GM18951 (cell line): ENCODE results near the gene ACIN1.
"Not testable (repeated sequence)": the region's sequence is repeated elsewhere in the genome, so short reads cannot be mapped to it uniquely, and the experiment has no call there.

ENCODE experiments used
- POLR2A ChIP-seq: IDR thresholded peaks from 4 replicates; pipeline ENCODE4 v1.6.1; 2011; ENCODE audit warnings: mild to moderate bottlenecking; ENCODE audit not compliant: insufficient read length, insufficient read depth; ENCODE audit errors: extremely low read depth
- in situ Hi-C: fragments of 300-500 bp; cut with MboI; formaldehyde crosslinking; loops from one replicate; pipeline ENCODE4 v1.12.0; 2022; ENCODE audit warnings: low sequenced_read_pairs, mixed read lengths, inconsistent platforms; ENCODE audit not compliant: unreplicated experiment

ACIN1 gene

DNA sequence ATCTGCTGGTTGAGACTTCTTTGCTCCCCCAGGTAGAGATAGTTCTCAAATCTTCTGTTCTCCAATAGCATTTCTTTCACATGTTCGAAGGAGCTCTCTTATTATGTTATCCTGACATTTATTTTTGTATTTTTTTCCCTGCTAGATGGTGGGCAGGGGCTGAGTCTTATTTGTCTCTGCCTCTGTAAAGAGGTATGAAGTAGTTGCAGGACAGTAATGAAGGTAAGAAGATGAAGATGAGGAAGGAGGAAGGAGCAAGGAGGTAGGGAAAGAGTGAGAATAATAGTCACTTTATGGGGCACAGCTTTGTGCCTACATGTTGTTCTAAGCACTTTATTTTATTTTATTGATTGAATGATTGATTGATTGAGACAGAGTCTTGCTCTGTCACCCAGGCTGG is 14.8 kb upstream of the ACIN1 start:
- in situ Hi-C loops = no loop called here
- TF ChIP-seq POLR2A = no peak

DNA sequence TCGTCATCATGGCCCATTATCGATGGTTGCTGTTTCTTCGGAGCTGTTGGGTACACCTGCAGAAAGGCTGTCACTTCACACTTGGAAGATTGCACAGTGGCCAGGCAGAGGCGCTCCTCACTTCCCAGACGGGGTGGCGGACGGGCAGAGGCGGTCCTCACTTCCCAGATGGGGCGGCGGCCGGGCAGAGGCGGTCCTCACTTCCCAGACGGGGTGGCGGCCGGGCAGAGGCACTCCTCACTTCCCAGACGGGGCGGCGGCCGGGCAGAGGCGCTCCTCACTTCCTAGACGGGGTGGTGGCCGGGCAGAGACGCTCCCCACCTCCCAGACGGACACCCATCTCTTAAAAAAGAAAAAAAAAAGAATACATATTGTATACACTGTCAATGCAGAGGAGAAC is 13.2 kb upstream of the ACIN1 start:
- in situ Hi-C loops = not testable (repeated sequence)

DNA sequence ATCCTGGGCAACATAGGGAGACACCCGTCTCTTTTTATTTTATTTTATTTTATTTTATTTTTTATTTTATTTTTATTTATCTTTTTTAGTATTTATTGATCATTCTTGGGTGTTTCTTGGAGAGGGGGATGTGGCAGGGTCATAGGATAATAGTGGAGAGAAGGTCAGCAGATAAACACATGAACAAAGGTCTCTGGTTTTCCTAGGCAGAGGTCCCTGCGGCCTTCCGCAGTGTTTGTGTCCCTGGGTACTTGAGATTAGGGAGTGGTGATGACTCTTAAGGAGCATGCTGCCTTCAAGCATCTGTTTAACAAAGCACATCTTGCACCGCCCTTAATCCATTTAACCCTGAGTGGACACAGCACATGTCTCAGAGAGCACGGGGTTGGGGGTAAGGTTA is 12.7 kb upstream of the ACIN1 start:
- in situ Hi-C loops = not testable (repeated sequence)

DNA sequence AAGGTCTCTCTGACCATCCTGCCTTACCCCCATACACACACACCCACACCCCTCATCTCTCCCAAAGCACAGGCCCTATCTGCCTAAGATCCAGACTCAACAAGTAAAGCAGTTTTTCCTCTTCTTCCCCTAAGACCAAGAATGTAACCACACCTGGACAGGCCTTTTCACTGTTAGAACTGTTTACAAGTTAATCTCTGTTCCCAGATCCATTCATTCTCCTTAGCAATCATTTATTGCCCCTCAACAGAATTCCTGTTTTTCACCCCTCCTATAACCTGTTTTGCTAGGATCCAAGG is 11.8 kb upstream of the ACIN1 start:
- in situ Hi-C loops = no loop called here
- TF ChIP-seq POLR2A = no peak

DNA sequence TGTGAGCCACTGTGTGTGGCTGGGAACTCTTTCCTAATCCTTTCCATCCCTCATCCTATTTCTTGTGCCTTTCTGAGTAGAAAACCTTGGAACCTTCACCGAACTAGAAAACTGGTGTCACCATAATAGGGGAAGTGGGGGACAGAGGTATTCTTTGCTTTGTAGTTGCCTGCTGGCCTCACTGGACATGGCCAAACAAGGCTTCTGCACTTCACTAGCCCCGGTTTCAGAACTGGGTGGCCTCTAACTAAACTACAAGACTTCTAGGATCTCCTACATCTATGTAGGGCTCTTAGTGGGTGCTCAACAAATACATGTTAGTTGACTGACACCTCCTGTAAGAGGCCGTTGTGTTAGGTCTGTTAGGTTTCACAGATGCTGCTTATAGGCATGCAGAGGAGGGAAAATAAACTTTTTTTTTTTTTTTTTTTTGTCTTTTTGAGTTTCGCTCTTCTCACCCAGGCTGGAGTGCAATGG is 10.4 kb upstream of the ACIN1 start:
- no peak for TF ChIP-seq POLR2A
- in situ Hi-C loops = no loop called here

DNA sequence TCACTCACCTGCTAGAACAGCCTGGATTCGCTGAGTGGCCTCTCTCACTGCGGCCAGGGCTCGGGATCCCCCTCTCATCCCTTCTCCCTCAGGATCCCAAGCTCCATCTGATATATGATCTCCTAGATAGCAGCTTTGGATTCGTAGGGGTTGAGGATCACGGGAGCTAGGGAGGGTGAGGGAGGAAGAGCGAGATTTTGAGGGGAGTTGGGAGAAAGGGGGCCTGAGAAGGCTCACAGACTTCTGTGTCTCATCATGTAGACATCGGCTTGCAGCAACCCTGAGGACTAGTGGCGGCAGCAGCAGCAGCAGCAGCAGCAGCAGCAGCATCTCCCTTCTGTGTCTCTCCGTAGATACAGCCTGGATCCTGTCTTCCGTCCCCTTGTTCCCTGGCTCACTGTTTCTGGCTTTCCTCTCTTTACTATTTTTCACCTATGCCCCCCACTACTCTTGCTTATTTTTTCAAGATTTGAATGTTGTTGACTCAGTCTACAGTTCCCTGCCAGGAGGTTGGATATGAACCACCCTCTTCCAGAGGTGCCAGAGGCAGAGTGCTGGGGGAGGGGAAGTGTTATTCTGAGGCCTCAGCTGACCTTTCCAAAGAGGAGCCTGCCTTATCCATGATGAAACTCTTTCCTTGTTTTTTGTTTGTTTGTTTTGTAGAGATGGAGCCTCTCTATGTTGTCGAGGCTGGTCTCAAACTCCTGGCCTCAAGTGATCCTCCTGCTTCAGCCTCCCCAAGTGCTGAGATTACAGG is 9.8 kb upstream of the ACIN1 start, which contains the start of gene CIROP:
Gene CIROP (minus strand): TSS at position 399 of the 757 bp plus-strand sequence. CDS start 69 bp downstream, at position 330.
- in situ Hi-C loops = no loop called here
- TF ChIP-seq POLR2A = no peak

DNA sequence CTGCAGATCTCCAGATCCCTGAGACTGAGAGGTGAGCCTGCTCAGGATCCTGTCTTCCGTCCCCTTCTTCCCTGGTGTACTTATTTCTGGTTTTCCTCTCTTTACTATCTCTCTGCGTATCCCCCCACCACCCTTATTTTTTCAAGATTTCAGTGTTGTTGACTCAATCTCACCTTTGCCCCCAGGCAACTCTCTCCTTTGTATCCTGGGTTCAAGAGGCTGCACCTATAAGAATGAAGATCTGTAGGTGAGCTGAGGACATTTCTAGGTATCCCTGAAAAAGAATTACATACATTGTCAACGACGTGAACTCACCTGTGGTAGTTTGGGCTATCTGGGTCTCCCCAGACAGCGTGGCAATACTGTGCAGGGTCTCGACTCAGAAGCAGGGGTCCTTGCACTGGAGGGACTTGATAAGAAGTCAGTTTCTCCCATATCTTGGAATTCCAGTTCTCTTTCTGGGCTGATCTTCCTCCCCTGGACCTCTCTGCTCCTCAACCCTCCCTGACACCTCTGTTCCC is 9.2 kb upstream of the ACIN1 start:
- in situ Hi-C loops = no loop called here
- no peak for TF ChIP-seq POLR2A

DNA sequence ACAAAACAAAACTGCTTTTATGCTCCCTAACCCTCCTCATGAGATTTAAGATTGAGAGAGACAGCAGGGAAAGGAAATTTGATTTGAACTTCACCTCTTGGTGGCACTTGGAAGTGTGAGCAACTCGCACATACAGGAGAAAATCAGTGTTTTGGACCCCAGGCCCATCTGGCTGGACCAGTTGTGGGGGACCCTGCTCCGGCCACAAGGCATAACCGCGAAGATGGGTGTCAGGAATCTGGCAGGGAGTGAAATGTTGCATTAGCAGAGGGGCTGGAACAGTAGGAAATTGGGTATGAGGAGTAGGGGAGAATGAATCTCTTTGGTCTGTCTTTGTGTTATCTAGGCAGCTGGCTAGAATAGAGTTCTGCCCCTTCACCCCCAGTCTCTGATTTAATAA is 8.6 kb upstream of the ACIN1 start:
- no peak for TF ChIP-seq POLR2A
- in situ Hi-C loops = no loop called here

DNA sequence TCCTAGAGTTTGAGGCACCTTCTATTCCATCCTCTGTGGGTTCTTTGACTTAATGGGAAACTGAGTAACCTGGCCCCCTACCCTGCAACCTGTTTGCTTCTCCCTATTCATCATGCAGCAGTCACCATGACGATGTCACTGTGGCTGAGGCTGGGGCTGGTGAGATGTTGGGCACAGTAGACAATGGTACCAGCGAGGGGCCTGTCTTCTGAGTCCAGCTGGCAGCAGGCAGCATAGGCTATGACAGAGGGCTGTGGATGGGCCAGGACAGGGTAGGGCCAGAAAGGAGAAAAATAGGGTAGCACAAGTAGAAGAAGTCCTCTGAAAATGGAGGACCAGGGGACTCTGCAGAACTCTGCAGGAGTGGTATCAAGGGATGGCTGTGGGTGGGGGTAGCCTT is 7.9 kb upstream of the ACIN1 start:
- TF ChIP-seq POLR2A = no peak
- in situ Hi-C loops = no loop called here

DNA sequence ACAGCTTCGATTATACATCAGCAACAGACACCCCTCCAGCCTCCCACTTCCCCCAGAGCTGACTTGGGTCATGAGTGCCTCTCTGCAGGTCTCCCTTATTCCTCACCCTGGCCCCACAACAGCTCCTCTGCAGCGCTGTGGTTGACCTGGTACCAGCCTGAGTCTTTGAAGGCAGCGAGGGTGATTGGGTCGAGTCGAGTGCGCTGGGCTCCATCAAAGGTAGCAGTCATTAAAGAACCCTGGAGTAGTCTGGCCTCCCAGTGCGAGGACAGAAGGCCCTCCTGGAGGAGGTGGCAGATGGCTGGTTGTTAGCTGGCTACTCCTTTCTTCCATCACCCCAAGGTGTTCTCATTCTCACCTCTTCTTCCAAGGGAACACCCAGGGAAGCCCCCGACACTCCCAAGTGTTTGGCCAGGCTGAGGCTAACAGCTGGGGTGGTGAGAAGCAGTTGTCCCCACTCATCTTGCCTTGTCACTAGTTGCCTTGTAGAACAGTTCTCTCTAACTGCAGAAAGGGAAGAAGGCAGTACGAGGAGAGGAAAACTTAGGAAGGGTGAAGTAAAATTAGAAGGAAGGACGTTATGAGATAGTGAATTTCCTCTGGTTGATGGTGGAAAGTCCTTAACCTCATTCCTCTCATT is 7.2 kb upstream of the ACIN1 start:
- in situ Hi-C loops = no loop called here
- no peak for TF ChIP-seq POLR2A

DNA sequence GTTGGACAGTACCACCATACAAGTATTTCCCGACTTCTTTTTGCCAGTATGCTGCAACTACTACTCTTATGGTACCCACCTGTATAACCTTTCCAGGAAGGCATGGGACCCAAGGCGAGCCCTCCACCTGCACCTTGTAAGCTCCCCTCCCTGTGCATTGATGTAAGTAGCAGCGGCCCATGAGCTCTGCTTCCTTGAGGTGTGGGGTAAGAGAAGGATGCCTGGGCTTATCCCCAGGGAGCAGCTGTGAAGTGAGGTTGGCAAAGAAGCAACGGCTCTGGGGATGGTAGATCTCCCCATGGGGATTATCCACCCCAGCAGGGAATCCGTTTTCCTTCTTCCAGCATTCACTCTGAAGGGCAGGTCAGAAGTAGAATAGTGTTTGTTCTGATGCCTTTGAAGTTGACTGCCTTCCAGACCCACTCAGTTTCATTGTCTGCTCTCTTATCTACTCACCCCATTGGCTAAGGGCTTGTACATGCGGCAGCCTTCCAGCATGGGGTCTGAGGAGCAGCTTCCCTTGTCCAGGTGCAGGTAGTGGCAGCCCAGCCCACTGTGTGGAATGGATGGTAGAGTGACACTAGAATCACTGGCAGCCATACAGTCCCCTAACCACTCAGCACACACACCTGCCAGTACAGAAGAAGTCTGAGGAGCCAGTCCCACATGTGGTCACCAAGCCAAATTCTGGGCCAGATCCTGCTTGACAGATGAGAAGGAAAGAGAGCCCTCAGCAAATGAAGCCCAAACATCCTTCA is 6.5 kb upstream of the ACIN1 start:
- in situ Hi-C loops = no loop called here
- TF ChIP-seq POLR2A = no peak

DNA sequence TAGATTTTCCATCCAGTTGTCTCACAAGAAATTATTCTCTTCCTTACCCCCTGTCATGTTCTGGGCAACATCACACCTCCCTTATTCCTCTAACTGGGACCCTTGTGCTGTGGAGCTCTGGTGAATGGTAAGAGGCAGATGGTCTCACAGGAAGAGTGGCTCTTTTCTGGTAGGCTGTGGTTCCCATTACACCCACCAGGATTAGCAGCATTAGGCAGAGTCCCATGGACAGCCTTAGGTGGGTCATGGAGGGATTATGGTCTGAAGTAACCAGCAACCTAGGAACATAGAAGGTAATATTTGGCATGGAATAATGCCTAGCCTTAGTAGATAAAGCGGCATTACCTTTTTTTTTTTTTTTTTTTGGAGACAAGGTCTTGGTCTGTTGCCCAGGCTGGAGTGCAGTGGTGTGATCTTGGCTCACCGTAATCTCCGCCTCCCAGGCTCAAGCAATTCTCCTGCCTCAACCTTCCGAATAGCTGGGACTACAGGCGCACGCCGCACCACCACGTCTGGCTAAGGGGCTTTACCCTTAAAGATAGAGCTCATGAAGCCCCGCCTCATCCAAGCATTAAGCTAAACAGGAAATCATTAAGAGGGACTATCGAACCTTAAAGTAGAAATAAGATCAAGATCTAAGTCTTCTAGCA is 4.4 kb upstream of the ACIN1 start:
- TF ChIP-seq POLR2A = no peak
- in situ Hi-C loops = no loop called here

DNA sequence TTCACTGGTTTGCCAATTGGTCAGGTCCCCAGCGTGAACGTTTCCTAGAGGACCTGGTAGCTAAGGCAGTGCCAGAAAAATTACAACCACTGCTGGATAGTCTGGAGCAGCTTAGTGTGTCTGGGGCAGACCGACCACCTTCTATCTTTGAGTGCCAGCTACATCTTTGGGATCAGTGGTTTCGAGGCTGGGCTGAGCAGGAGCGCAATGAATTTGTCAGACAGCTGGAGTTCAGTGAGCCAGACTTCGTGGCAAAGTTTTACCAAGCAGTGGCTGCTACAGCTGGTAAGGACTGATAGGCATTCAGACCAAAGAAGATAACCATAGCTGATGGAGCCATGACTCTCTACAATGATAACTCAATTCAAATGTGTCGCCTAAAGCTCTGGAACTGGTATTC is 2.9 kb upstream of the ACIN1 start:
- TF ChIP-seq POLR2A = no peak
- in situ Hi-C loops = no loop called here
